Ureter (tissue), 1 donor: ENCODE data around the gene LDLRAD4. TPM values are rescaled to one million over a fixed set of nuclear protein-coding genes. Genes with fewer than 3 reads are reported as not detected.

Experiments used
- DNase-seq: peaks from one replicate; pipeline ENCODE4 v3.0.0-alpha.2; 2020; ENCODE audit warnings: low spot score
- total RNA-seq: library from RNA; stranded (reverse); gene quantifications from one replicate; pipeline ENCODE4 v1.2.4, GENCODE V29; 2023
- donor health status: DM: yes; HTN: yes; CAD: no.

The LDLRAD4 gene
- total RNA-seq, 1 donor from 2014 or later, result 39.7 TPM

GRCh38 chr18:13629841-13630715 is 411.5 kb downstream of the LDLRAD4 start:
- DNase-seq, result peak; percentile 59

- DNase-seq, result peak; percentile 20
Measured at GRCh38 chr18:13630716-13631268, 412.2 kb downstream of the LDLRAD4 start.

- no peak for DNase-seq
Measured at GRCh38 chr18:13633700-13634099, 415.1 kb downstream of the LDLRAD4 start.

GRCh38 chr18:13635046-13635445 is 416.5 kb downstream of the LDLRAD4 start:
- DNase-seq, result no peak

- DNase-seq, result no peak
Measured at GRCh38 chr18:13638719-13639595, 420.4 kb downstream of the LDLRAD4 start.

- DNase-seq, result no peak
Measured at GRCh38 chr18:13640266-13640860, 421.8 kb downstream of the LDLRAD4 start.

GRCh38 chr18:13641551-13642439 is 423.2 kb downstream of the LDLRAD4 start:
- no peak for DNase-seq

GRCh38 chr18:13642440-13642827 is 423.9 kb downstream of the LDLRAD4 start:
- no peak for DNase-seq

- no peak for DNase-seq
Measured at GRCh38 chr18:13643261-13643751, 424.7 kb downstream of the LDLRAD4 start.

GRCh38 chr18:13645093-13645492 is 426.5 kb downstream of the LDLRAD4 start:
- no peak for DNase-seq

- DNase-seq, result no peak
Measured at GRCh38 chr18:13646633-13647032, 428.1 kb downstream of the LDLRAD4 start.

GRCh38 chr18:13647761-13648160 is 429.2 kb downstream of the LDLRAD4 start:
- DNase-seq, result no peak

- DNase-seq, result no peak
Measured at GRCh38 chr18:13649397-13650390, 431.1 kb downstream of the LDLRAD4 start.

- no peak for DNase-seq
Measured at GRCh38 chr18:13653746-13654433, 435.3 kb downstream of the LDLRAD4 start.

- DNase-seq, result no peak
Measured at GRCh38 chr18:13657974-13658373, 439.4 kb downstream of the LDLRAD4 start.

- DNase-seq, result no peak
Measured at GRCh38 chr18:13658436-13659204, 440.1 kb downstream of the LDLRAD4 start.

- no peak for DNase-seq
Measured at GRCh38 chr18:13660510-13660909, 441.9 kb downstream of the LDLRAD4 start.
